Suppressor macrophage treated with lipopolysaccharide for 4 hours (primary cell): ENCODE results near the gene KIAA0825.
A peak's percentile ranks its signal among the peaks of the same experiment; 100 is the strongest.

Experiments
- DNase-seq: peaks from one replicate; pipeline ENCODE4 v3.0.0-alpha.2; 2020

Gene KIAA0825

GRCh38 chr5:94433397-94434163, 184.8 kb downstream of the KIAA0825 start:
- peak; percentile 96 for DNase-seq

GRCh38 chr5:94432499-94432898, 185.9 kb downstream of the KIAA0825 start:
- peak; percentile 93 for DNase-seq

DNA sequence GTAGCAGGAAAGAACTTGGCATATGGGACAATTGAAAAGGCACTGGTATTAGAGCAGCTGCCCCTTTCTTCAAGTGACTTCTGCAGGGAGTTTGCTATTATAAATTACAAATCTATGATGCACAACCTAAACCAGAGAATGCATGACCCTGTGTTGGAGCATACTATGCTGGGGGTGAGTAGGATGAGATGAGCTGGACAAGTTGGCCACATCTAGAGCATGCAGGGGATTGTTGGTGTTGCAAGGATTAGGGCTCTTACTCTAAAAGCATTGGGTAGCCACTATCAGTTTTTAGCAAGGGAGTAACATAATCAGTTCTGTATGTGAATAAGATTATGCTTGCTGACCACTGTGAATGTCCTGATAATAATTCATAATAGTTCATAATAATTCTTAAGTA, 186.7 kb downstream of the KIAA0825 start:
- peak; percentile 9 for DNase-seq

DNA sequence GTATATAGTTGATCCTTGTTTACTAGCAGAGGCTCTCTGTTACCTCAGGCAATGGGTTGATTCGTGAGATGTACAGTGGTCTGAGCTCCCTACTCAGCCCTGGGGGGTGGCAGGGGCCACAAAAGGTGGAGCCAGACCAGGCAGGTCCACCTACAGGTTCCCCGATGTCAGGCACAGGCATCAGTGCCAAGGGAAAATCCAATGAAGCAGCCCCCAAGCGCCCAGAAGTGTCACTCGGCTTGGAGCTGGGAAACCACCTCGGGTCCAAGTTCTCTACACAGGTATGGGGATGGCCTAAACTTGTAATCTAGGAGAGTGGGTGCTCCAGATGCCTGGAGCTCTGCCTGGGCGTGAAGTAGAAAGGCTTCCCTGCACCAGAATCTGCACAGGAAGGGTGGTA, 188.8 kb downstream of the KIAA0825 start:
- DNase-seq: no peak

DNA sequence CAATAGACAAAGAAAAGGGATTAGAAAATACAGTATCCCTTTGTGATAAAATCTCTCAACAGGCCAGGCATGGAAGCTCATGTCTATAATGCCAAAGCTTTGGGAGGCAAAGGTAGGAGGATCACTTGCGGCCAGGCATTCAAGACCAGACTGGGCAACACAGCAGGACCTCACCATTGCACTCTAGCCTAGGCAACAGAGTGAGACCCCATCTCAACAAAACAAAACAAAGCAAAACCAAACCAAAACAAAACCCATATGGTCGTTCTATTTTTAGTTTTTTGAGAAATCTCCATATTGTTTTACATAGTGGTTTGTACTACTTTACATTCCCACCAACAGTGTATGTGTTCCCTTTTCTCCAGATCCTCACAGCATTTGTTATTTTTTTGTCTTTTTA, 193.0 kb downstream of the KIAA0825 start:
- no peak for DNase-seq

DNA sequence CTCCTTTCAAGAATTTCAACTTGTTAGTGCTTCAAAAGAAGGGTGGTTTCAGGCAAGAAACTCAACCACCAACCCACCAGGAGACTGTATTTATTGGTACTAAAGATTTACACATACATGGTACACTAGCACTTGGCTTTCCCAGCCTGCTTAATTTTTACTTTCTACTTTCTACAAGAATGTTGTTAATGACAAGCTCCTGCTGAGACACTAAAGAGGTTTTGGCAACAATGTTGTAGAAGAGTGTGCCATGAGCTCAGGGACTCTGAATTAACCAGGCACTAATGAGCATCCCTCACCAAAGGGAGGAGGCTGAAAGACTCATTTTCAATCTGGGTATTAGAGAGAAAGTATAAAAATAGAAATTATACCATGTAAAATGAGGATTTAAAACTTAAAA, 195.0 kb downstream of the KIAA0825 start:
- no peak for DNase-seq

DNA sequence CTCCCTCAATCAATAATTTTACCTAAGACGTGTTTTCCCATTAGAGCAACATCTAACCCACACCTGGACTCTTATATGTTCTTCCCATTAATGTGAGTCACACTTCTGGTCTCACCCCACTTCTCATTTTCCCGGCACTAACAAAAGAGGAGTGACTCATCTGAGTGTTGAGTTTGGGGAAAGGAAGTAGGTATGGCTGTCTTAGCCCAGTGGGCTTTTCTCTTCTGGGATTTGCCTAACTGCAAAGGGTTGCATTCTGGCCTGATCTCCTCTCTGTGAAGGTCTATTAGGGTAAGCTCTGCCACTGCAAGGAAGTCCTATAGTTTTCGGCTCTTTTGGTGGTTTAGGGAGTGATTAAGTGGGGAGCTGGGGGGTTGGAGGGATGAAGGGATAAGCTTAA, 195.6 kb downstream of the KIAA0825 start:
- DNase-seq: peak; percentile 76

DNA sequence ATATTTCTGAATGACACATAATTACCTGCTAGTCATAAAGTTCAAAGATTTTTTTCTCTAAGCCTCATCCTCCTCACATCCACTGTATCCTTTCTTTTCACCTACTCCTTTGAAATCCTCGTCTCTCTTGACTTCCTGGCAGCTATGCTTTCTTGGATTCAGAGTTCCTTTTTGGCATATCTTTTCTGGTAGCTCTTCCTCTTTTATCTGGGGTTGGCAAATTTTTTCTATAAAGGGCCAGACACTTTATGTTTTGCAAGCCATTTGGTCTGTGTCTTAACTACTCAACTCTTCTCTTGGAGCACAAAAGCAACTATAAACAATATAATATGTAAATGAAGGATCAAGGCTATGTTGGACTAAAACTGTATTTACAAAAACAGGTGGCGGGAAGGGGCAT, 197.5 kb downstream of the KIAA0825 start:
- DNase-seq: peak; percentile 44

DNA sequence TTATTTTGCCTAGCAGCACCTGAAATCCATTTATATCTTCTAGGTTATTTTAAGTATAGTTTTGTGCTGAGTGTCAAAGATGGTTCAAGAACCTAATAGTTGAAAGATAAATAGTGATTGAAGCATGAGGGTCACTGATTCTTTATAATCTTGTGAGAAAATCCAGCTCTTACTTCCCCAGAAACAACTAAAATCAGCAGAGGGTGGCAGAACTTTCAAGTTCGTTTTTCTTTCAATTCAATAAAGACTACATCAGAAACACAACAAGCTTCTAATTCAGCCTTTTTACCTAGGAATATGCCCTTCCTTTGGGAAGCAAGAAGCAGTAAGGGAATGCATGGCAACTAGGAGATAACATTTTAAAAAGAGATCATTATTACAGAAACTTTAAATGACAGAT, 202.6 kb downstream of the KIAA0825 start:
- no peak for DNase-seq

DNA sequence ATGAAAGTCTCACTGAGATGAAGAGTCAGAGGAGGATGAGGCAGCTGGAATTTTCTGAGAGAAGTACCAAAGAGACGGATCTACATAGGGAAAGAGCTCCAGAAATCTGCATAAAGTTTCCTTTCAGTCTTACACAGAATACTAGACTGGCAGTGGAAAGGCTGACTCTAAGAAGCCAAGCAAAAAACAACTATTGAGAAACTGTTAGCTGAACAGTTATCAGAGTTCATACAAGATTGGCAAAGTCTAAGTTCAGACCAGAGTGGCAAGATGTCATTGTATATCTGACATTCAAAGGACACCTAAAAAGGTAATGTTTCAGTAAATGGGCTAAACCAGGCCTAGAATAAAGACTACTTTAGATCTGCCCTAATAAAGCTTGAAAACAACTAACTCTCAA, 209.0 kb downstream of the KIAA0825 start:
- DNase-seq: no peak

- no peak for DNase-seq
Observed at GRCh38 chr5:94407023-94407422, 211.4 kb downstream of the KIAA0825 start.

- DNase-seq: no peak
Observed at GRCh38 chr5:94403483-94403882, 214.9 kb downstream of the KIAA0825 start.

DNA sequence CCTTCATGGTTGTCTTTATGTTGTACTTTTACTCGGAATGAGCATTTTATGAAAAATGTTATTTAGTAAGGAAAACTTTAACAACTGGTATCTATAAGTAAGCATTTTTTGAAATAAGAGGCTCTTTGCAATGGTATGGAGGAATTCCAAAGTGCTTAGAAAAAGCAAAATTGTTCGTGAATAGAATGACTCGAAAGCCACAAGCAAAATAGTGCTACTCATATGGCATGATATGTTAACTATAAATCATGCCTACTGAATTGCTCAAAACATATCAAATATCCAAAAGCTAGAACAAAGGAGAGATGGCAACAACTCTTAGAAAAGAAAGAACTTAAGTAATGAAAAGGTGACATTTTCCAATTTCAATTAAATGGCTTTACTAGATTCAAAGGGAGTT, 216.3 kb downstream of the KIAA0825 start:
- no peak for DNase-seq

DNA sequence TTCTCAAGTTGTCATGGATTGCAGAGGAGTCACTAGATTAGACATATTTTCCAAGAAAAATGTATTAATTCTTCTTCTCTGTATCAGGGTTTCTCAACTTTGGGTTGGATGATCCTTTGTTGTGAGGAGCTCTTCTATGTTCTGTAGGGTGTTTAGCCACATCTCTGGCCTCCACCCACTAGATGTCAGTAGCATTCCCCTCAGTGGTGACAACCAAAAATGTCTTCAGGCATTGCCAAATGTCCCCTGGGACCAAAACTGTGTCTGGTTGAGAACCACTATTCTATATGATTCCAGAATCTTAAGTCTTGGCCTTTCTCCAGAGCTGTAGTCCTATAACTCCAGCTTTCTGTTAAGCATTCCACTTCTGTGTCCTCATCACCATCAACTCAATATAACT, 220.9 kb downstream of the KIAA0825 start:
- DNase-seq: no peak

DNA sequence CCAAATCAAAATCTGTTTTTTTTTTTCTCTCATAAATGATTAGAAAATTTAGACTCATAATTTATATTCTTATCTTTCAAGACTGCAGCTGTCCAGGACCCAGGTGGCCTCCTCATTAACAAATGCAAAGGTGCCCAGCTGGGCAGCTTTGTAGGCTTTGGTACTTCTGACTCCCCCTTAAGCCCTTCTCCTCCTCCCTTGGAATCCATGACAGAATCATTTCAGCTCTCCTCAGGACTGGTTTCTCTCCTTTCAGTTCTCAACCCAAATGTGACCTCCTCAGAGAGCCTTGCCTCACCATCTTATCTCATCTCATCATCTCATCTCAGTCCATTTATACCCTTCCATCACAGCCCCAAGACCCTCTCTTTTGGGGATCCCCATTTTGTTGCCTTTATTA, 221.7 kb downstream of the KIAA0825 start:
- DNase-seq: no peak

DNA sequence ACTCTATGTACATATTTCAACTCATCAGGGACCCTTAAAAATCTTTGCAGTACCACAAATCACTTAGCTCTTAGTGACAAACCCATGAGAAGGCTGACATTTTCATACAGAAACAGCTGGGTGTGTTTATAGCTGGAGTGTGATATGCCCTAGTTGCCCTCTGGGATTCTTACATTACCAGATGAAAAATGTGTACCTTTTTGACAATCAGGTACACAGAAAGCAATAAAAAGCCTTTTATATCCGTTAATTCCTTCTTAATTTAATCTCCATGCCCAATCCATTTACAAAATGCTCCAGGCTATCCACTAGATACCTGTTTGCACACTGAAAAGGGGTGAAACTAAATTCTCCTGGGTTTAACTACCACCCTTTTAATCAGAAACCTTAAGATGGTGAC, 222.9 kb downstream of the KIAA0825 start:
- DNase-seq: no peak

DNA sequence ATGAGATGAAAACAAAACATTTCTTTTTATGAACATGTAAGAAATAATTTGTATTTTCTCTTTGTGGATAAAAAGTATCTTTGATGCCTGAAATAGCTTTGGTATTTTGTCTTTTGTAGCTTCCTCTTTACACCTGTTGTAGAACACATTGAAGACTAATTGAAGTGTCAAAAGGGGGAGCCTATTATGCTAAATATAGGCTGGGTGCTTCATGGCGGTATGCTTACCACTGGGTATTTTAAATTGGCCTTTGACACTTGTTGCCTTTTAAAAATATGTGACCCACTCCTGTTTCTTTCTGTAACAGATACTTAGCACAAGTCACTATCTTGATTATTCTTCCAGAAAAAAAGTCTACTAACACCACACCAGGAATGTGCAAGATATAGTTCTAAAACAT, 226.4 kb downstream of the KIAA0825 start:
- no peak for DNase-seq

- DNase-seq: no peak
Observed at GRCh38 chr5:94389515-94389899, 228.9 kb downstream of the KIAA0825 start.

DNA sequence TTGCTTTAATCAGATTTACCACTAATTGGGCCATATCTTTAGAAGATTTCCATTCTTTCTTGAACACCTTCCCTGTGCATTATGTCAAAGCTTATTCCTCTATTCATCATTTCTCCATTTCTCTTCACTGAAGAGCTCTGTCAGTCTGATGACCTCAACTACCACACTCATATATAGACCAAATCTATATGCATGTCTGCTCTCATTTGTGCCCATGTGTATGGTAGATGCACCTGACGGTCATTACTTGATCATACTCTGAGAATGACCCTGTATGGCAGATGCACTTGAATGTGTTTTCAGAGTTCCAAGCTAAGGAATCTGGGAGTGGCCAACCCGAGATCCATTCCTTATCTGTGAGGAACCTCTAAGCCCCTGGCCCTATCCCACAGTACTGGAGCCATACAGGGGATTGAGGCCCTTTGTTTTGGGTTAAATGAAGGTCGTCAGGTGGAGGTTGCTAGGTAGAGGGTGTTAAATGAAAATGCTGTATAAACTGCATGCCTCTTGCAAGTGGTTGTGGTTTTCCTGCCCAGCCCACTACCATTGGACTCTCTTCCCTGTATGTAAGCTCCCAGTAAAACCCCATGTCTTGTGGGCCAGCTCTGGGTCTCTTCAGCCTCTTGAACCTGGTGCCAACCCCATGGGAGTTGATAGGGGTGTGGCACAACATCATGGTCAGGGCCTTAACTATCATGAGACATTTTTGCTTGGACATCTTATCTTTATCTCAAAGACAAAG, 229.5 kb downstream of the KIAA0825 start:
- no peak for DNase-seq

DNA sequence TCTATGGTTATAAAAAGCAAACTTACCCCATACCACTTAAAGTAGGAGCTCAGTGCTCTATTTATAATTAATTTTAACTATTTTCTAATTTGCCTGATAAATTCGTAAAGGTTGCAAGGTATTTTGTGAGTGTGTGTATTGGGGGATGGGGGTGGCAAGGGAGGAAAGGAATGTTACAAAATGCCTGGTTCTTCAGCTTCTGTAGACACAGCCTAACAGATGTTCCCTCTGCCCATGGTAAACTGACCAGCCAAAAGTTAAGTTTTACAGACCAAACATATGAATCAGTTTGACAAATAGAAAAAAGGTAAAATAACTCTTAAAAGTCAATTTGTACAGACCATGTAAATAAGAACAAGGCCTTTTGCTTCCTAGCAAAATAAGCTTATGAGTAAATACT, 232.6 kb downstream of the KIAA0825 start:
- no peak for DNase-seq

- no peak for DNase-seq
Observed at GRCh38 chr5:94378062-94378461, 240.3 kb downstream of the KIAA0825 start.

- peak; percentile 67 for DNase-seq
Observed at GRCh38 chr5:94376672-94377345, 241.6 kb downstream of the KIAA0825 start.

DNA sequence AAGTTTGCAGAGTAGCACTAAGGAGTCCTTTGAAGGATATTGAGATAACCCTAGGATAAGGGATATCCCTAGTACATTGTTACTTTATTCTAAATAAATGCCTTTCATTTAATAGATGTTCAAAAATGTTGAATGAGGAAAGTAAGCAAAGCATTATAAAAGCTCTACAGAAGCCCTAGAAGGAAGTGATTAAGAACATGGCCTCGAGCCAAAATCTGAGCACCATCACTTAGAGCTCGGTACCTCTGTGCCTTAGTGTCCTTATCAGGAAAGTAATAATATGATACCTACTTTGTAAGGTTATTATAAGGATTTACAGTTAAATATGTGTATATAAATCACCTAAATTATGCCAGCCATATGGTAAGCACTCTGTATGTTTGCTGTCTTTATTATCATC, 242.6 kb downstream of the KIAA0825 start:
- no peak for DNase-seq

GRCh38 chr5:94374336-94374735, 244.1 kb downstream of the KIAA0825 start:
- no peak for DNase-seq
